GM13977 (cell line): ENCODE data around the gene HPCA.
A peak's percentile ranks its signal among the peaks of the same experiment; 100 is the strongest.

Experiments used
- DNase-seq: peaks from one replicate; pipeline ENCODE4 v3.0.0; 2012; ENCODE audit warnings: low spot score
- CTCF ChIP-seq: IDR thresholded peaks from 2 replicates; pipeline ENCODE4 v1.5.1; 2012; ENCODE audit warnings: mild to moderate bottlenecking, control low read depth; ENCODE audit not compliant: insufficient read depth; ENCODE audit errors: extremely low read depth, missing control alignments
- in situ Hi-C: fragments of 300-500 bp; cut with MboI; formaldehyde crosslinking; loops from one replicate; pipeline ENCODE4 v1.12.0; 2022; ENCODE audit warnings: low sequenced_read_pairs, low pct_unique_long_range_greater_than_20kb, mixed read lengths, inconsistent platforms; ENCODE audit not compliant: unreplicated experiment

HPCA gene

GRCh38 chr1:32919811-32920733, 33.8 kb downstream of the HPCA start:
- in situ Hi-C loops: no loop called here
- no peak for DNase-seq
- no peak for TF ChIP-seq CTCF

DNA sequence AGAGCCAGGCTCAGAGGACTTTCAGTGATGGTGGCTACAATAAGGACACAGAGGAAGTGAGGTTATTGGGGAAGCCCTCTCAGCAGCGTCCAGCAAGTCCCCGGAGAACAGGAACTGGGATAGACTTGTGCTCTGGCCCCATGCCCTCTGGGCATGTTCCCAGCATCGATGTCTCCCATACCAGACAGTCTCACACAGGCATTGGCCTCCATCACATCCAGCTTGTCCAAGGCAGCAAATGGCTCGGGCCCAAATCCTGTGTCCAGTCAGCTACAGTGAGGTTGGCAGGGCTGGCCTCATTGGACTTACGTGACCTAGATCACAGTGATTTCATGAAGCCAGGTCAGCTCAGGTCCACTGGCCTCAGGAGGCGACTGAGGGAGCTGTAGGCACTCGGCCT, 34.5 kb downstream of the HPCA start:
- DNase-seq: no peak
- in situ Hi-C loops: no loop called here
- no peak for TF ChIP-seq CTCF

DNA sequence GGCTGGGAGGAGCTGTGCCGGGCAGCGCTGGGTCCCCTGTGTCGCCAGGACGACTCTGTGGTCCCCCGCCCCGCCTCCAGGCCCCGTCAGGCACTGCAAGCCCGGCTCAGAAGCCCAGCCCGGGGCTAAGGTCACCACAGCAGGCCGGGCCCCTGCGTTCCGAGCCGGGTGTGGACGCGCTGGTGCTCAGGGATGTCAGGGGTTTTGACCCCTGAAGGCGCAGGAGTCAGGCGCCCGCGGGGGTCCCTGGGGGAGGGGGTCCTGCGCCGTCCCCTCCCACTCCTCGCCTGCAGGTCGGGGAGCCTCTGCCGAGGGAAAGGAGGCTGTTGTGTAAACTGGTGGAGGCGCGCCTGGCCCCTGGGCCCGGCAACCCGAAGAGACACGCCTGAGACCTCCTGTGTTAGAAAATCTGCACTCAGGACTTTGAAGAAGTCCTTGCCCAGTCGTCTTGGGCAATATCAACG, 38.6 kb downstream of the HPCA start:
- TF ChIP-seq CTCF: no peak
- in situ Hi-C loops: no loop called here
- no peak for DNase-seq

DNA sequence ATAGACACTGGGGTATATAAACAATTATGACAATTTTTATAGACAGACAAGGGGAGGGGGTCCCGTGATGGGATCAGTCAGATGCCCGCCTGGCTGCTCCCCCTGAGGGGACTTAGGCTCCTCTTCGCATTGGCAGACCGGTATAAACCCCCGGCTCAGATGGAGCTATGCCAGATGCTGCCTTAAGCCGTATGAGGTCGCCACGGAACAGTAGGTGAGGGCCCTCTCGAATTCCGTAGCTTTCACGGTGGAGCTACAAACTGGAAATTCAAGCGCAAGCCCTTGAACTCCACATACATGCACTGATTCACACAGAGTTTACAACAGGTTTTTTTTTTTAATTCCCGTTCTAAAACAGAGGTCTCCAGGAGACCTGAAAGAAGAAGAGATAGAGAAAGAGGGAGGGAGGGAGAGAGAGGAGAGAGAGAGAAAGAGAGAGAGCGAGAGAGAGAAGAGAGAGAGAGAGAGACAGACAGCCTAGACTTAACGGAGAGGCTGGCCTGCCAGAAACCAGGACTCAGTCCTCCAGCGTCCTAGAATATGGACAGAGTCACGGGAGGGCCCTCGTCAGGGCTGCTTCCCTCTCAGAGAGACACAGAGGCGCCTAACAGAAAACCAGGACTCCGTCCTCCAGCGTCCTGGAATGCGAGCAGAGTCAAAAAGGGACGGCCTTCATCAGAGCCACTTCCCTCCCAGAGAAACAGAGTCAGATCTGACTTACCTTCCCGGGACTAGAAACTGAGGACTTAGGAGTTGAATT, 39.3 kb downstream of the HPCA start:
- in situ Hi-C loops: no loop called here
- TF ChIP-seq CTCF: peak; percentile 28
- DNase-seq: no peak

DNA sequence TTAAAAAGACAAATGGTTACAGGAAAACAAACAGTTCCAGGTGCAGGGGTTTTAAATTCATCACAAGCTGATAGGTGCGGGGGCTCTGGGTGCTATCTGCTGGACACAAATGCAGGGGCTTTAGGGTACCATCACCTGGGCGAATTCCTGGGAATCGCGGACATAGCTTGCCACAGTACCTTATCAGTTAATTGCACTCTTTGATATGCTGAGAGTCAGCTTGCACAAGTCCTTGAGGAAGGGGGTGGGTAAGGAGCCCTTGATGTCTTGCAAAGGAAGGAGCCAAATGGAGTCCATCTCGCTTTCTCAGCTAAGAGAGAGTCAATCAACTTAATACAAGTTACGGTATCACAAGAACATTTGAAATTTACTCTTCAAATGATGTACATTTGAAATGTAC, 40.3 kb downstream of the HPCA start:
- in situ Hi-C loops: no loop called here
- DNase-seq: no peak
- TF ChIP-seq CTCF: no peak

GRCh38 chr1:32927441-32927840, 41.1 kb downstream of the HPCA start:
- no peak for TF ChIP-seq CTCF
- in situ Hi-C loops: no loop called here
- DNase-seq: no peak
